KMS-11 (cell line): Measurements from ENCODE around the gene CCND2.
A peak's percentile ranks its signal among the peaks of the same experiment; 100 is the strongest.

Experiments
- H2AFZ ChIP-seq: fragments of 200-600 bp; sonication (generic); 2 replicates; pipeline ENCODE4 v1.6.1; 2016; ENCODE audit warnings: antibody characterized with exemption, mixed run types, low read depth
- H3K27ac ChIP-seq: fragments of 200-600 bp; sonication (generic); 2 replicates; pipeline ENCODE4 v1.6.1; 2016; ENCODE audit warnings: mild to moderate bottlenecking, mixed run types
- H3K27me3 ChIP-seq: fragments of 200-600 bp; sonication (generic); 2 replicates; pipeline ENCODE4 v1.6.1; 2017; ENCODE audit warnings: mild to moderate bottlenecking, low read depth, mixed run types, moderate library complexity; ENCODE audit not compliant: insufficient read depth
- H3K36me3 ChIP-seq: fragments of 200-600 bp; sonication (generic); 2 replicates; pipeline ENCODE4 v1.6.1; 2017; ENCODE audit warnings: mild to moderate bottlenecking, mixed run types; ENCODE audit not compliant: insufficient read depth
- H3K4me1 ChIP-seq: fragments of 200-600 bp; sonication (generic); 2 replicates; pipeline ENCODE4 v1.6.1; 2016; ENCODE audit warnings: mild to moderate bottlenecking, low read depth, mixed run types; ENCODE audit not compliant: poor library complexity, severe bottlenecking
- H3K4me2 ChIP-seq: fragments of 200-600 bp; sonication (generic); 2 replicates; pipeline ENCODE4 v1.7.0; 2016; ENCODE audit warnings: mild to moderate bottlenecking, mixed run types
- H3K4me3 ChIP-seq: fragments of 200-600 bp; sonication (generic); IDR thresholded peaks from 2 replicates; pipeline ENCODE4 v1.6.1; 2017; ENCODE audit warnings: low read depth, low read length, mixed read lengths; ENCODE audit not compliant: insufficient read depth
- H3K79me2 ChIP-seq: fragments of 200-600 bp; sonication (generic); 2 replicates; pipeline ENCODE4 v1.6.1; 2016; ENCODE audit warnings: low read depth, mixed run types; ENCODE audit not compliant: insufficient read depth
- H3K9ac ChIP-seq: fragments of 200-600 bp; sonication (generic); 2 replicates; pipeline ENCODE4 v1.6.1; 2016; ENCODE audit warnings: mild to moderate bottlenecking, mixed run types
- H4K20me1 ChIP-seq: fragments of 200-600 bp; sonication (generic); 2 replicates; pipeline ENCODE4 v1.6.1; 2016; ENCODE audit warnings: mild to moderate bottlenecking, mixed run types; ENCODE audit not compliant: insufficient read depth
- TF ChIP-seq, protein P1 (sequence below): fragments of 200-600 bp; sonication (generic); conservative IDR thresholded peaks from 2 replicates; pipeline ENCODE4 v1.6.1; 2017; ENCODE audit warnings: low read depth, mild to moderate bottlenecking, antibody characterized with exemption, low read length, moderate library complexity, mixed read lengths

Gene CCND2

GRCh38 chr12:4271717-4272423 is 1.7 kb upstream of the CCND2 start:
- Histone ChIP-seq H3K4me1 (peaks cover 22% of the 10 kb centered on the region), H3K27me3 (peaks cover 22% of the 10 kb centered on the region; the same call in 1 of the 2 replicates), H3K27ac (peak overlapping the region; percentile 96), H3K4me2 (peak overlapping the region; percentile 88), H3K79me2 (peaks cover 33% of the 10 kb centered on the region), H3K4me3 (no peak overlapping the region), H3K9ac (peak overlapping the region; percentile 99), H3K36me3 (peaks cover 13% of the 10 kb centered on the region; the same call in 1 of the 2 replicates), H2AFZ (peak overlapping the region; percentile 90), H4K20me1 (peaks cover 6% of the 10 kb centered on the region; the same call in 1 of the 2 replicates)
- TF ChIP-seq, protein P1, sequence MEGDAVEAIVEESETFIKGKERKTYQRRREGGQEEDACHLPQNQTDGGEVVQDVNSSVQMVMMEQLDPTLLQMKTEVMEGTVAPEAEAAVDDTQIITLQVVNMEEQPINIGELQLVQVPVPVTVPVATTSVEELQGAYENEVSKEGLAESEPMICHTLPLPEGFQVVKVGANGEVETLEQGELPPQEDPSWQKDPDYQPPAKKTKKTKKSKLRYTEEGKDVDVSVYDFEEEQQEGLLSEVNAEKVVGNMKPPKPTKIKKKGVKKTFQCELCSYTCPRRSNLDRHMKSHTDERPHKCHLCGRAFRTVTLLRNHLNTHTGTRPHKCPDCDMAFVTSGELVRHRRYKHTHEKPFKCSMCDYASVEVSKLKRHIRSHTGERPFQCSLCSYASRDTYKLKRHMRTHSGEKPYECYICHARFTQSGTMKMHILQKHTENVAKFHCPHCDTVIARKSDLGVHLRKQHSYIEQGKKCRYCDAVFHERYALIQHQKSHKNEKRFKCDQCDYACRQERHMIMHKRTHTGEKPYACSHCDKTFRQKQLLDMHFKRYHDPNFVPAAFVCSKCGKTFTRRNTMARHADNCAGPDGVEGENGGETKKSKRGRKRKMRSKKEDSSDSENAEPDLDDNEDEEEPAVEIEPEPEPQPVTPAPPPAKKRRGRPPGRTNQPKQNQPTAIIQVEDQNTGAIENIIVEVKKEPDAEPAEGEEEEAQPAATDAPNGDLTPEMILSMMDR: no peak

DNA sequence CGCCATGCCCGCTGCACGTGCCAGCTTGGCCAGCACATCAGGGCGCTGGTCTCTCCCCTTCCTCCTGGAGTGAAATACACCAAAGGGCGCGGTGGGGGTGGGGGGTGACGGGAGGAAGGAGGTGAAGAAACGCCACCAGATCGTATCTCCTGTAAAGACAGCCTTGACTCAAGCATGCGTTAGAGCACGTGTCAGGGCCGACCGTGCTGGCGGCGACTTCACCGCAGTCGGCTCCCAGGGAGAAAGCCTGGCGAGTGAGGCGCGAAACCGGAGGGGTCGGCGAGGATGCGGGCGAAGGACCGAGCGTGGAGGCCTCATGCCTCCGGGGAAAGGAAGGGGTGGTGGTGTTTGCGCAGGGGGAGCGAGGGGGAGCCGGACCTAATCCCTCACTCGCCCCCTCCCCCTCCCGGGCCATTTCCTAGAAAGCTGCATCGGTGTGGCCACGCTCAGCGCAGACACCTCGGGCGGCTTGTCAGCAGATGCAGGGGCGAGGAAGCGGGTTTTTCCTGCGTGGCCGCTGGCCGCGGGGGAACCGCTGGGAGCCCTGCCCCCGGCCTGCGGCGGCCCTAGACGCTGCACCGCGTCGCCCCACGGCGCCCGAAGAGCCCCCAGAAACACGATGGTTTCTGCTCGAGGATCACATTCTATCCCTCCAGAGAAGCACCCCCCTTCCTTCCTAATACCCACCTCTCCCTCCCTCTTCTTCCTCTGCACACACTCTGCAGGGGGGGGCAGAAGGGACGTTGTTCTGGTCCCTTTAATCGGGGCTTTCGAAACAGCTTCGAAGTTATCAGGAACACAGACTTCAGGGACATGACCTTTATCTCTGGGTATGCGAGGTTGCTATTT is 914 bp upstream of the CCND2 start:
- Histone ChIP-seq H4K20me1 (peaks cover 12% of the 10 kb centered on the region), H3K27me3 (peaks cover 14% of the 10 kb centered on the region; the same call in 1 of the 2 replicates), H2AFZ (peak overlapping the region; percentile 38; the same call in 1 of the 2 replicates), H3K9ac (peak overlapping the region; percentile 99), H3K4me3 (no peak overlapping the region), H3K4me2 (peak overlapping the region; percentile 88), H3K4me1 (peaks cover 30% of the 10 kb centered on the region), H3K27ac (peak overlapping the region; percentile 96), H3K36me3 (peaks cover 17% of the 10 kb centered on the region; the same call in 1 of the 2 replicates), H3K79me2 (peaks cover 41% of the 10 kb centered on the region)
- TF ChIP-seq, protein P1: no peak

DNA sequence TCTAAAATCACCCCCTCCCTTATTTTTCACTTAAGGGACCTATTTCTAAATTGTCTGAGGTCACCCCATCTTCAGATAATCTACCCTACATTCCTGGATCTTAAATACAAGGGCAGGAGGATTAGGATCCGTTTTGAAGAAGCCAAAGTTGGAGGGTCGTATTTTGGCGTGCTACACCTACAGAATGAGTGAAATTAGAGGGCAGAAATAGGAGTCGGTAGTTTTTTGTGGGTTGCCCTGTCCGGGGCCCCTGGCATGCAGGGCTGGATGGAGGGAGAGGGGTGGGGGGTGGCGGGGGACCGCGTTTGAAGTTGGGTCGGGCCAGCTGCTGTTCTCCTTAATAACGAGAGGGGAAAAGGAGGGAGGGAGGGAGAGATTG is 300 bp upstream of the CCND2 start:
- Histone ChIP-seq H3K36me3 (peaks cover 17% of the 10 kb centered on the region; the same call in 1 of the 2 replicates), H3K4me3 (no peak overlapping the region), H3K79me2 (peaks cover 47% of the 10 kb centered on the region), H3K27ac (peak overlapping the region; percentile 96), H2AFZ (peak overlapping the region; percentile 38; the same call in 1 of the 2 replicates), H3K9ac (peak overlapping the region; percentile 99), H3K27me3 (peaks cover 8% of the 10 kb centered on the region; the same call in 1 of the 2 replicates), H4K20me1 (peaks cover 17% of the 10 kb centered on the region), H3K4me1 (peaks cover 32% of the 10 kb centered on the region), H3K4me2 (peak overlapping the region; percentile 88)
- TF ChIP-seq, protein P1: no peak

- peak overlapping the region; percentile 99 for H3K9ac ChIP-seq
- no peak overlapping the region for H2AFZ ChIP-seq
- TF ChIP-seq, protein P1: no peak
- H3K4me3 ChIP-seq: no peak overlapping the region
- H3K27me3 ChIP-seq: 0 out of 2 replicates have a peak, but pooled peaks cover 2% of the 10 kb centered on the region
- peaks cover 23% of the 10 kb centered on the region; the same call in 1 of the 2 replicates for H3K36me3 ChIP-seq
- peak overlapping the region; percentile 96 for H3K27ac ChIP-seq
- peaks cover 34% of the 10 kb centered on the region for H3K4me1 ChIP-seq
- H4K20me1 ChIP-seq: peaks cover 24% of the 10 kb centered on the region
- peak overlapping the region; percentile 88 for H3K4me2 ChIP-seq
- H3K79me2 ChIP-seq: peaks cover 57% of the 10 kb centered on the region
Observed at GRCh38 chr12:4274396-4275015, 944 bp downstream of the CCND2 start.
